Natural killer cell (primary cell): ENCODE results near the gene ABCA3. TPM values are rescaled to one million over a fixed set of nuclear protein-coding genes. Genes with fewer than 3 reads are reported as not detected.

Experiments
- ATAC-seq, 3 donors: fragments of 150-1000 bp in 2 of 3; fragments of 200-7000 bp in 1 of 3; cut with Tn5 transposase; 1 replicate in 1 of 3; 2 replicates in 2 of 3; pipeline ENCODE4 v1.10.0; 2021; ENCODE audit warnings: mild to moderate bottlenecking in 2 of 3, moderate library complexity in 2 of 3
- DNase-seq, 2 donors: peaks; one replicate each; pipeline versions ENCODE4 v3.0.0 to v3.0.0-alpha.2; 2013 to 2021; ENCODE audit warnings: mixed read lengths in 1 of 2
- H3K27ac ChIP-seq: one replicate; pipeline ENCODE4 v1.5.1; 2013; ENCODE audit warnings: mild to moderate bottlenecking, low read length
- H3K27me3 ChIP-seq: one replicate; pipeline ENCODE4 v1.6.1; 2013; ENCODE audit warnings: low read length; ENCODE audit not compliant: control insufficient read depth, insufficient read depth
- H3K36me3 ChIP-seq: one replicate; pipeline ENCODE4 v1.6.1; 2013; ENCODE audit warnings: low read length; ENCODE audit not compliant: control insufficient read depth, insufficient read depth
- H3K4me1 ChIP-seq: one replicate; pipeline ENCODE4 v1.6.1; 2013; ENCODE audit warnings: low read length; ENCODE audit not compliant: control insufficient read depth, insufficient read depth
- H3K4me3 ChIP-seq: one replicate; pipeline ENCODE4 v1.5.1; 2013; ENCODE audit warnings: low read length
- H3K9me3 ChIP-seq: one replicate; pipeline ENCODE4 v1.6.1; 2013; ENCODE audit warnings: low read length; ENCODE audit not compliant: control insufficient read depth, insufficient read depth
- H3K27ac Mint-ChIP-seq, 2 donors: one replicate each; pipeline ENCODE4 v1.8.0; 2022; ENCODE audit warnings: mild to moderate bottlenecking in 2 of 2, mixed read lengths in 2 of 2, moderate library complexity in 1 of 2
- H3K27me3 Mint-ChIP-seq, 2 donors: one replicate each; pipeline ENCODE4 v1.8.0; 2022; ENCODE audit warnings: low read depth in 2 of 2, mixed read lengths in 2 of 2
- H3K36me3 Mint-ChIP-seq: one replicate; pipeline ENCODE4 v1.8.0; 2022; ENCODE audit warnings: mixed read lengths
- H3K4me1 Mint-ChIP-seq, 2 donors: one replicate each; pipeline ENCODE4 v1.8.0; 2022; ENCODE audit warnings: mixed read lengths in 2 of 2
- H3K4me3 Mint-ChIP-seq: one replicate; pipeline ENCODE4 v1.8.0; 2022; ENCODE audit warnings: mild to moderate bottlenecking, moderate library complexity, mixed read lengths
- H3K9me3 Mint-ChIP-seq, 2 donors: one replicate each; pipeline ENCODE4 v1.8.0; 2022; ENCODE audit warnings: mixed read lengths in 2 of 2
- CTCF ChIP-seq: fragments of 200-600 bp; IDR thresholded peaks from one replicate; pipeline ENCODE4 v1.8.0; 2022; ENCODE audit warnings: antibody characterized with exemption
- WGBS: methylation state at CpG from one replicate; pipeline ENCODE4 v1.1.7; 2013; ENCODE audit warnings: missing lambda C conversion rate; ENCODE audit not compliant: insufficient coverage; 5-methylcytosine and 5-hydroxymethylcytosine counted together
- intact Hi-C: fragments of 100-400 bp; cut with micrococcal nuclease; formaldehyde crosslinking; loops from one replicate; pipeline ENCODE4 v1.14.2; 2022
- total RNA-seq, 4 donors: library from RNA; stranded (reverse); fragments of 120-200 nt in 1 of 4; gene quantifications; one replicate each; pipeline versions ENCODE4 v1.2.3 to v1.2.4, GENCODE V29; 2013 to 2022

ABCA3 gene
- total RNA-seq, 3 donors from 2014 or later (not counting 1 experiment from before 2014, with no cell fraction given): 12.2 to 17.5 (median 16.6) TPM

DNA sequence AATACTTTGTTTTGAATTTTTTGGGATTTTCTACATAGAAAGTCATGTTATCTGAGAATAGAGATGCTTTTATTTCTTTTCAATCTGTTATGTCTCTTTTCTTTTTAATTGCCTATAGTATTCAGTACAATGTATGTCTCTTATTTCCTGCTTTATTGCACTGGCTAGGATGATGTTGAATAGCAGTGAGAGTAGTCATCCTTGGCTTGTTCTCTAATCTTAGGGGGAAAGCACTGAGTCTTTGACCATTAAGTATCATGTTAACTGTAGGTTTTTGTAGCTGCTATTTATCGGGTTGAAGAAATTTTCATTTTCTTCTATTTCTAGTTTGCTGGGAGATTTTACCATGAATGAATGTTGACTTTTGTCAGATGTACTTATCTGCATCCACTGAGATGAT lies 10.0 kb upstream of the ABCA3 start:
- Mint-ChIP-seq H3K4me3 (no peak overlapping the region), H3K9me3 (no peaks in the 10 kb centered on the region), H3K4me1 (no peaks in the 10 kb centered on the region), H3K27me3 (peaks cover 21 to 36% of the 10 kb centered on the region in 2 donors), H3K27ac (no peak overlapping the region), H3K36me3 (no peaks in the 10 kb centered on the region)
- DNase-seq (no peak), ATAC-seq (no peak)
- TF ChIP-seq CTCF: no peak
- Histone ChIP-seq H3K4me1 (no peaks in the 10 kb centered on the region), H3K27me3 (peaks cover 10% of the 10 kb centered on the region), H3K36me3 (no peaks in the 10 kb centered on the region), H3K9me3 (no peaks in the 10 kb centered on the region), H3K27ac (no peak overlapping the region), H3K4me3 (no peak overlapping the region)
- intact Hi-C loops: no loop called here
- WGBS: 100% methylated on average over 1 of the region's 1 CpG

GRCh38 chr16:2343211-2343610 lies 2.7 kb upstream of the ABCA3 start:
- Histone ChIP-seq H3K27ac (no peak overlapping the region), H3K4me1 (peaks cover 19% of the 10 kb centered on the region), H3K27me3 (no peaks in the 10 kb centered on the region), H3K36me3 (no peaks in the 10 kb centered on the region), H3K9me3 (no peaks in the 10 kb centered on the region), H3K4me3 (no peak overlapping the region)
- Mint-ChIP-seq H3K36me3 (no peaks in the 10 kb centered on the region), H3K4me3 (peak overlapping the region; percentile 14), H3K27me3 (peaks cover 3 to 7% of the 10 kb centered on the region in 2 donors), H3K9me3 (no peaks in the 10 kb centered on the region), H3K4me1 (peaks cover 10 to 16% of the 10 kb centered on the region in 2 donors), H3K27ac (no peak overlapping the region)
- TF ChIP-seq CTCF: no peak
- DNase-seq: no peak
- ATAC-seq: no peak
- WGBS: 43% methylated on average over 1 of the region's 1 CpG
- intact Hi-C loops: loop anchor here (5.0 kb wide), 1 partner anchor 169 kb away; the partner anchor contains the start of gene ATP6V0C

GRCh38 chr16:2341456-2342447 lies 1.2 kb upstream of the ABCA3 start:
- TF ChIP-seq CTCF: no peak
- Mint-ChIP-seq H3K27ac (no peak overlapping the region), H3K27me3 (peaks cover 3 to 7% of the 10 kb centered on the region in 2 donors), H3K4me3 (peak overlapping the region; percentile 40), H3K36me3 (no peaks in the 10 kb centered on the region), H3K4me1 (peaks cover 13 to 20% of the 10 kb centered on the region in 2 donors), H3K9me3 (no peaks in the 10 kb centered on the region)
- WGBS: 23% methylated on average over 77 of the region's 77 CpGs
- ATAC-seq (no peak), DNase-seq (peak; percentile 20 to 24)
- no peaks in the 10 kb centered on the region for H3K36me3 ChIP-seq
- no peak overlapping the region for H3K27ac ChIP-seq
- H3K4me1 ChIP-seq: peaks cover 19% of the 10 kb centered on the region
- no peaks in the 10 kb centered on the region for H3K9me3 ChIP-seq
- no peak overlapping the region for H3K4me3 ChIP-seq
- H3K27me3 ChIP-seq: no peaks in the 10 kb centered on the region
- intact Hi-C loops: loop anchor here (5.0 kb wide), 1 partner anchor 171 kb away; the partner anchor contains the start of gene ATP6V0C
